SK-N-SH treated with all-trans-retinoic acid at 6 μM for 48 hours (cell line): ENCODE data around the gene ADARB2.

Source experiments
- ATAC-seq: fragments of 200-7000 bp; cut with Tn5 transposase; 3 replicates; pipeline ENCODE4 v1.9.1; 2020; ENCODE audit warnings: mild to moderate bottlenecking, moderate library complexity
- BACH2 ChIP-seq: fragments of 250-450 bp; sonication (Bioruptor Pico); IDR thresholded peaks from 2 replicates; pipeline ENCODE4 v1.9.0; 2021; ENCODE audit warnings: mild to moderate bottlenecking, borderline replicate concordance
- CSDC2 ChIP-seq: fragments of 250-450 bp; sonication (Bioruptor Pico); IDR thresholded peaks from 2 replicates; pipeline ENCODE4 v1.5.0; 2020; ENCODE audit warnings: mild to moderate bottlenecking, moderate library complexity
- GLIS3 ChIP-seq: fragments of 250-450 bp; sonication (Bioruptor Pico); IDR thresholded peaks from 2 replicates; pipeline ENCODE4 v1.5.0; 2020; ENCODE audit warnings: mild to moderate bottlenecking, moderate library complexity
- ISL1 ChIP-seq: fragments of 250-450 bp; sonication (Bioruptor Pico); IDR thresholded peaks from 2 replicates; pipeline ENCODE4 v2.1.2; 2022; ENCODE audit warnings: mild to moderate bottlenecking, moderate library complexity
- OSR1 ChIP-seq: fragments of 250-450 bp; sonication (Bioruptor Pico); IDR thresholded peaks from 2 replicates; pipeline ENCODE4 v1.8.0; 2022; ENCODE audit warnings: moderate library complexity, mild to moderate bottlenecking, inconsistent platforms
- POU6F1 ChIP-seq: fragments of 250-450 bp; sonication (Bioruptor Pico); IDR thresholded peaks from 2 replicates; pipeline ENCODE4 v1.8.0; 2021; ENCODE audit warnings: low read depth, mild to moderate bottlenecking, moderate library complexity, borderline replicate concordance
- PPARA ChIP-seq: fragments of 250-450 bp; sonication (Bioruptor Pico); IDR thresholded peaks from 2 replicates; pipeline ENCODE4 v1.5.0; 2020; ENCODE audit warnings: mild to moderate bottlenecking, borderline replicate concordance
- RARB ChIP-seq: fragments of 250-450 bp; sonication (Bioruptor Pico); IDR thresholded peaks from 2 replicates; pipeline ENCODE4 v1.8.0; 2021; ENCODE audit warnings: mild to moderate bottlenecking, moderate library complexity
- TCF4 ChIP-seq: fragments of 250-450 bp; sonication (Bioruptor Pico); IDR thresholded peaks from 2 replicates; pipeline ENCODE4 v1.8.0; 2021; ENCODE audit warnings: mild to moderate bottlenecking, moderate library complexity, borderline replicate concordance
- TOX ChIP-seq: fragments of 250-450 bp; sonication (Bioruptor Pico); IDR thresholded peaks from 2 replicates; pipeline ENCODE4 v1.8.0; 2021; ENCODE audit warnings: mild to moderate bottlenecking, moderate library complexity, borderline replicate concordance
- ZC3H10 ChIP-seq: fragments of 250-450 bp; sonication (Bioruptor Pico); IDR thresholded peaks from 2 replicates; pipeline ENCODE4 v1.5.1; 2021; ENCODE audit warnings: mild to moderate bottlenecking, moderate library complexity
- ZFP3 ChIP-seq: fragments of 250-450 bp; sonication (Bioruptor Pico); IDR thresholded peaks from 2 replicates; pipeline ENCODE4 v1.5.0; 2020; ENCODE audit warnings: mild to moderate bottlenecking, moderate library complexity
- ZFP30 ChIP-seq: fragments of 450-650 bp; formaldehyde crosslinking; IDR thresholded peaks from 2 replicates; pipeline ENCODE4 v1.5.0; 2022; ENCODE audit warnings: mild to moderate bottlenecking, moderate library complexity
- ZNF565 ChIP-seq: fragments of 450-650 bp; formaldehyde crosslinking; conservative IDR thresholded peaks from 2 replicates; pipeline ENCODE4 v1.5.0; 2020; ENCODE audit warnings: low read depth, mild to moderate bottlenecking, moderate library complexity
- ZNF70 ChIP-seq: fragments of 450-650 bp; formaldehyde crosslinking; IDR thresholded peaks from 2 replicates; pipeline ENCODE4 v1.5.0; 2020; ENCODE audit warnings: mild to moderate bottlenecking, moderate library complexity
- ZNF8 ChIP-seq: fragments of 450-650 bp; formaldehyde crosslinking; IDR thresholded peaks from 2 replicates; pipeline ENCODE4 v1.5.0; 2020; ENCODE audit warnings: mild to moderate bottlenecking, moderate library complexity
- TF ChIP-seq, protein P1 (sequence below): fragments of 250-450 bp; sonication (Bioruptor Pico); IDR thresholded peaks from 2 replicates; pipeline ENCODE4 v1.5.1; 2020; ENCODE audit warnings: low read depth, mild to moderate bottlenecking, moderate library complexity
- TF ChIP-seq, protein P2 (sequence below): fragments of 250-450 bp; sonication (Bioruptor Pico); IDR thresholded peaks from 2 replicates; pipeline ENCODE4 v1.5.1; 2021; ENCODE audit warnings: mild to moderate bottlenecking, moderate library complexity
- TF ChIP-seq, protein P3 (sequence below): fragments of 250-450 bp; sonication (Bioruptor Pico); IDR thresholded peaks from 2 replicates; pipeline ENCODE4 v1.5.0; 2020; ENCODE audit warnings: mild to moderate bottlenecking, moderate library complexity

ADARB2 gene

GRCh38 chr10:1158066-1158465 is 579.3 kb downstream of the ADARB2 start:
- ATAC-seq = no peak
- TF ChIP-seq ZFP3 (no peak), ZNF8 (CRISPR knock-in tag) (no peak), ZFP30 (CRISPR knock-in tag) (no peak)

GRCh38 chr10:1157615-1157933 is 579.8 kb downstream of the ADARB2 start:
- ATAC-seq = no peak
- TF ChIP-seq PPARA (CRISPR knock-in tag) = no peak
- TF ChIP-seq RARB (CRISPR knock-in tag) = no peak
- TF ChIP-seq ZNF8 (CRISPR knock-in tag) = no peak
- TF ChIP-seq CSDC2 (CRISPR knock-in tag) = no peak
- TF ChIP-seq POU6F1 = no peak
- no peak for TF ChIP-seq ZC3H10 (CRISPR knock-in tag)
- TF ChIP-seq ZNF565 = no peak
- TF ChIP-seq, protein P1, sequence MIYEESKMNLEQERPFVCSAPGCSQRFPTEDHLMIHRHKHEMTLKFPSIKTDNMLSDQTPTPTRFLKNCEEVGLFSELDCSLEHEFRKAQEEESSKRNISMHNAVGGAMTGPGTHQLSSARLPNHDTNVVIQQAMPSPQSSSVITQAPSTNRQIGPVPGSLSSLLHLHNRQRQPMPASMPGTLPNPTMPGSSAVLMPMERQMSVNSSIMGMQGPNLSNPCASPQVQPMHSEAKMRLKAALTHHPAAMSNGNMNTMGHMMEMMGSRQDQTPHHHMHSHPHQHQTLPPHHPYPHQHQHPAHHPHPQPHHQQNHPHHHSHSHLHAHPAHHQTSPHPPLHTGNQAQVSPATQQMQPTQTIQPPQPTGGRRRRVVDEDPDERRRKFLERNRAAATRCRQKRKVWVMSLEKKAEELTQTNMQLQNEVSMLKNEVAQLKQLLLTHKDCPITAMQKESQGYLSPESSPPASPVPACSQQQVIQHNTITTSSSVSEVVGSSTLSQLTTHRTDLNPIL (CRISPR knock-in tag) = no peak

GRCh38 chr10:1156921-1157614 is 580.3 kb downstream of the ADARB2 start:
- TF ChIP-seq RARB (CRISPR knock-in tag) (no peak), POU6F1 (no peak), OSR1 (CRISPR knock-in tag) (no peak), CSDC2 (CRISPR knock-in tag) (no peak), TCF4 (no peak), TOX (CRISPR knock-in tag) (no peak), GLIS3 (CRISPR knock-in tag) (no peak), ZNF70 (CRISPR knock-in tag) (no peak), ZFP30 (CRISPR knock-in tag) (no peak), BACH2 (CRISPR knock-in tag) (no peak), ISL1 (CRISPR knock-in tag) (no peak), PPARA (CRISPR knock-in tag) (no peak), ZC3H10 (CRISPR knock-in tag) (no peak)
- TF ChIP-seq, protein P1 (CRISPR knock-in tag) = no peak
- TF ChIP-seq, protein P2, sequence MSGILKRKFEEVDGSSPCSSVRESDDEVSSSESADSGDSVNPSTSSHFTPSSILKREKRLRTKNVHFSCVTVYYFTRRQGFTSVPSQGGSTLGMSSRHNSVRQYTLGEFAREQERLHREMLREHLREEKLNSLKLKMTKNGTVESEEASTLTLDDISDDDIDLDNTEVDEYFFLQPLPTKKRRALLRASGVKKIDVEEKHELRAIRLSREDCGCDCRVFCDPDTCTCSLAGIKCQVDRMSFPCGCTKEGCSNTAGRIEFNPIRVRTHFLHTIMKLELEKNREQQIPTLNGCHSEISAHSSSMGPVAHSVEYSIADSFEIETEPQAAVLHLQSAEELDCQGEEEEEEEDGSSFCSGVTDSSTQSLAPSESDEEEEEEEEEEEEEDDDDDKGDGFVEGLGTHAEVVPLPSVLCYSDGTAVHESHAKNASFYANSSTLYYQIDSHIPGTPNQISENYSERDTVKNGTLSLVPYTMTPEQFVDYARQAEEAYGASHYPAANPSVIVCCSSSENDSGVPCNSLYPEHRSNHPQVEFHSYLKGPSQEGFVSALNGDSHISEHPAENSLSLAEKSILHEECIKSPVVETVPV (CRISPR knock-in tag) = no peak
- ATAC-seq = no peak

GRCh38 chr10:1156616-1156886 is 580.8 kb downstream of the ADARB2 start:
- TF ChIP-seq, protein P3, sequence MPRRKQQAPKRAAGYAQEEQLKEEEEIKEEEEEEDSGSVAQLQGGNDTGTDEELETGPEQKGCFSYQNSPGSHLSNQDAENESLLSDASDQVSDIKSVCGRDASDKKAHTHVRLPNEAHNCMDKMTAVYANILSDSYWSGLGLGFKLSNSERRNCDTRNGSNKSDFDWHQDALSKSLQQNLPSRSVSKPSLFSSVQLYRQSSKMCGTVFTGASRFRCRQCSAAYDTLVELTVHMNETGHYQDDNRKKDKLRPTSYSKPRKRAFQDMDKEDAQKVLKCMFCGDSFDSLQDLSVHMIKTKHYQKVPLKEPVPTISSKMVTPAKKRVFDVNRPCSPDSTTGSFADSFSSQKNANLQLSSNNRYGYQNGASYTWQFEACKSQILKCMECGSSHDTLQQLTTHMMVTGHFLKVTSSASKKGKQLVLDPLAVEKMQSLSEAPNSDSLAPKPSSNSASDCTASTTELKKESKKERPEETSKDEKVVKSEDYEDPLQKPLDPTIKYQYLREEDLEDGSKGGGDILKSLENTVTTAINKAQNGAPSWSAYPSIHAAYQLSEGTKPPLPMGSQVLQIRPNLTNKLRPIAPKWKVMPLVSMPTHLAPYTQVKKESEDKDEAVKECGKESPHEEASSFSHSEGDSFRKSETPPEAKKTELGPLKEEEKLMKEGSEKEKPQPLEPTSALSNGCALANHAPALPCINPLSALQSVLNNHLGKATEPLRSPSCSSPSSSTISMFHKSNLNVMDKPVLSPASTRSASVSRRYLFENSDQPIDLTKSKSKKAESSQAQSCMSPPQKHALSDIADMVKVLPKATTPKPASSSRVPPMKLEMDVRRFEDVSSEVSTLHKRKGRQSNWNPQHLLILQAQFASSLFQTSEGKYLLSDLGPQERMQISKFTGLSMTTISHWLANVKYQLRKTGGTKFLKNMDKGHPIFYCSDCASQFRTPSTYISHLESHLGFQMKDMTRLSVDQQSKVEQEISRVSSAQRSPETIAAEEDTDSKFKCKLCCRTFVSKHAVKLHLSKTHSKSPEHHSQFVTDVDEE = no peak
- no peak for TF ChIP-seq ZNF70 (CRISPR knock-in tag)
- no peak for TF ChIP-seq GLIS3 (CRISPR knock-in tag)
- TF ChIP-seq CSDC2 (CRISPR knock-in tag) = no peak
- TF ChIP-seq TCF4 = no peak
- no peak for TF ChIP-seq TOX (CRISPR knock-in tag)
- ATAC-seq = no peak
